ENCODE measurements around the gene THBD. TPM values are rescaled to one million over a fixed set of nuclear protein-coding genes. Genes with fewer than 3 reads are reported as not detected.

Gene THBD
- total RNA-seq, 1 experiment from 2014 or later = 3.1 TPM

- ChIA-PET CTCF (no interaction called here), POLR2A (ENCODE audit: unreplicated experiment) (no interaction called here)
- Histone ChIP-seq H3K27ac (ENCODE audit: low read length) (no peak overlapping the region), H4K20me1 (ENCODE audit: low read length) (no peaks in the 10 kb centered on the region), H3K36me3 (ENCODE audit: low read depth, low read length) (no peaks in the 10 kb centered on the region), H3K4me1 (ENCODE audit: insufficient read depth, low read length) (peaks cover 16% of the 10 kb centered on the region), H3K4me2 (ENCODE audit: low read length) (peak overlapping the region; percentile 96), H3K79me2 (ENCODE audit: low read length) (no peaks in the 10 kb centered on the region), H3K4me3 (ENCODE audit: low read length) (peak overlapping the region; percentile 73), H3K9me2 (replicated peaks; ENCODE audit: low read length) (no peaks in the 10 kb centered on the region), H2AFZ (ENCODE audit: low read length) (no peak overlapping the region), H3K9ac (ENCODE audit: low read length) (no peak overlapping the region), H3K27me3 (ENCODE audit: low read length) (peaks cover under 1% of the 10 kb centered on the region), H3K9me3 (ENCODE audit: low read length) (no peaks in the 10 kb centered on the region), H3F3A (ENCODE audit: low read length, unreplicated experiment) (no peaks in the 10 kb centered on the region)
- no peak for DNase-seq
- no TSS peak for BruUV-seq (replicated peaks)
- TF ChIP-seq CTCF (conservative IDR thresholded peaks at IDR 0.05; ENCODE audit: low read depth, low read length) = no peak
- no peak for TF ChIP-seq EZH2 (IDR thresholded peaks at IDR 0.05; ENCODE audit: low read length, unreplicated experiment)
- no peak for TF ChIP-seq EZH2phosphoT487 (IDR thresholded peaks at IDR 0.05; ENCODE audit: borderline replicate concordance, low read length)
- intact Hi-C loops (cut with micrococcal nuclease) = no loop called here
- ATAC-seq = no peak
Measured at GRCh38 chr20:23047738-23048214, 1.7 kb downstream of the THBD start.

- Histone ChIP-seq H3K9me3 (ENCODE audit: low read length) (no peaks in the 10 kb centered on the region), H3K4me2 (ENCODE audit: low read length) (peak overlapping the region; percentile 96), H3K4me1 (ENCODE audit: insufficient read depth, low read length) (peaks cover 16% of the 10 kb centered on the region), H3K27me3 (ENCODE audit: low read length) (peaks cover 7% of the 10 kb centered on the region), H3K9me2 (replicated peaks; ENCODE audit: low read length) (no peaks in the 10 kb centered on the region), H2AFZ (ENCODE audit: low read length) (no peak overlapping the region), H3F3A (ENCODE audit: low read length, unreplicated experiment) (no peaks in the 10 kb centered on the region), H3K36me3 (ENCODE audit: low read depth, low read length) (no peaks in the 10 kb centered on the region), H3K27ac (ENCODE audit: low read length) (no peak overlapping the region), H4K20me1 (ENCODE audit: low read length) (no peaks in the 10 kb centered on the region), H3K79me2 (ENCODE audit: low read length) (no peaks in the 10 kb centered on the region), H3K4me3 (ENCODE audit: low read length) (peak overlapping the region; percentile 73), H3K9ac (ENCODE audit: low read length) (no peak overlapping the region)
- POLR2A ChIA-PET (ENCODE audit: unreplicated experiment) = no interaction called here
- no TSS peak for BruUV-seq (replicated peaks)
- TF ChIP-seq EZH2 (IDR thresholded peaks at IDR 0.05; ENCODE audit: low read length, unreplicated experiment) = no peak
- no peak for TF ChIP-seq CTCF (conservative IDR thresholded peaks at IDR 0.05; ENCODE audit: low read depth, low read length)
- TF ChIP-seq EZH2phosphoT487 (IDR thresholded peaks at IDR 0.05; ENCODE audit: borderline replicate concordance, low read length) = no peak
- intact Hi-C loops (cut with micrococcal nuclease) = no loop called here
- no peak for ATAC-seq
- peak; percentile 55 for DNase-seq
- CTCF ChIA-PET = no interaction called here
Measured at GRCh38 chr20:23047001-23047737, 2.3 kb downstream of the THBD start.

GRCh38 chr20:23046431-23046830, 3.0 kb downstream of the THBD start:
- intact Hi-C loops (cut with micrococcal nuclease) = no loop called here
- no peaks in the 10 kb centered on the region for H3K36me3 ChIP-seq (ENCODE audit: low read depth, low read length)
- H3K4me3 ChIP-seq (ENCODE audit: low read length) = peak overlapping the region; percentile 25
- DNase-seq (peak; percentile 49), ATAC-seq (no peak)
- H3K4me2 ChIP-seq (ENCODE audit: low read length) = peak overlapping the region; percentile 96
- TF ChIP-seq EZH2 (IDR thresholded peaks at IDR 0.05; ENCODE audit: low read length, unreplicated experiment) (no peak), CTCF (conservative IDR thresholded peaks at IDR 0.05; ENCODE audit: low read depth, low read length) (no peak), EZH2phosphoT487 (IDR thresholded peaks at IDR 0.05; ENCODE audit: borderline replicate concordance, low read length) (no peak)
- H3K9me2 ChIP-seq (replicated peaks; ENCODE audit: low read length) = no peaks in the 10 kb centered on the region
- peaks cover 13% of the 10 kb centered on the region for H3K27me3 ChIP-seq (ENCODE audit: low read length)
- no TSS peak for BruUV-seq (replicated peaks)
- no peaks in the 10 kb centered on the region for H4K20me1 ChIP-seq (ENCODE audit: low read length)
- H3K79me2 ChIP-seq (ENCODE audit: low read length) = no peaks in the 10 kb centered on the region
- no peak overlapping the region for H3K27ac ChIP-seq (ENCODE audit: low read length)
- ChIA-PET POLR2A (ENCODE audit: unreplicated experiment) (no interaction called here), CTCF (no interaction called here)
- no peak overlapping the region for H2AFZ ChIP-seq (ENCODE audit: low read length)
- H3F3A ChIP-seq (ENCODE audit: low read length, unreplicated experiment) = no peaks in the 10 kb centered on the region
- H3K9me3 ChIP-seq (ENCODE audit: low read length) = no peaks in the 10 kb centered on the region
- H3K4me1 ChIP-seq (ENCODE audit: insufficient read depth, low read length) = peaks cover 16% of the 10 kb centered on the region
- H3K9ac ChIP-seq (ENCODE audit: low read length) = no peak overlapping the region
